ENCODE measurements around the gene GPR17.

Gene GPR17

GRCh38 chr2:127674241-127675209 lies 28.6 kb downstream of the GPR17 start:
- Histone ChIP-seq H3K27ac (ENCODE audit: low read depth, low read length) (no peak overlapping the region), H3K27me3 (ENCODE audit: low read length) (no peaks in the 10 kb centered on the region), H3K9ac (ENCODE audit: low read length) (no peak overlapping the region), H3K9me3 (ENCODE audit: insufficient read depth, low read length) (no peaks in the 10 kb centered on the region), H3F3A (ENCODE audit: insufficient read depth) (no peaks in the 10 kb centered on the region), H3K4me3 (ENCODE audit: insufficient read depth, low read length, poor library complexity, severe bottlenecking) (no peak overlapping the region), H3K36me3 (ENCODE audit: low read length) (no peaks in the 10 kb centered on the region), H2AFZ (ENCODE audit: low read depth, low read length, severe bottlenecking) (no peak overlapping the region), H3K4me2 (ENCODE audit: low read depth, low read length, poor library complexity, severe bottlenecking) (no peak overlapping the region), H4K20me1 (ENCODE audit: low read depth, low read length) (no peaks in the 10 kb centered on the region), H3K9me2 (replicated peaks; ENCODE audit: insufficient read depth, low read length) (no peaks in the 10 kb centered on the region), H3K79me2 (ENCODE audit: insufficient read depth, low read length) (no peaks in the 10 kb centered on the region)
- TF ChIP-seq EZH2phosphoT487 (conservative IDR thresholded peaks at IDR 0.05; ENCODE audit: low read length): no peak

GRCh38 chr2:127675331-127676261 lies 29.6 kb downstream of the GPR17 start, which contains the start of gene LIMS2:
Gene LIMS2 (minus strand): TSS chr2:127675530. CDS start chr2:127675024, 506 bp downstream.
- no peak within 1 kb of the TSS for H3K4me2 ChIP-seq (ENCODE audit: low read depth, low read length, poor library complexity, severe bottlenecking)
- no peaks in the 10 kb centered on the region for H3F3A ChIP-seq (ENCODE audit: insufficient read depth)
- H4K20me1 ChIP-seq (ENCODE audit: low read depth, low read length): no peaks in the 10 kb centered on the region
- H3K27me3 ChIP-seq (ENCODE audit: low read length): no peaks in the 10 kb centered on the region
- H3K9ac ChIP-seq (ENCODE audit: low read length): no peak within 1 kb of the TSS
- no peaks in the 10 kb centered on the region for H3K79me2 ChIP-seq (ENCODE audit: insufficient read depth, low read length)
- H3K9me2 ChIP-seq (replicated peaks; ENCODE audit: insufficient read depth, low read length): no peaks in the 10 kb centered on the region
- H3K9me3 ChIP-seq (ENCODE audit: insufficient read depth, low read length): no peaks in the 10 kb centered on the region
- no peak within 1 kb of the TSS for H2AFZ ChIP-seq (ENCODE audit: low read depth, low read length, severe bottlenecking)
- no peak within 1 kb of the TSS for H3K27ac ChIP-seq (ENCODE audit: low read depth, low read length)
- H3K4me3 ChIP-seq (ENCODE audit: insufficient read depth, low read length, poor library complexity, severe bottlenecking): no peak within 1 kb of the TSS
- no peak for TF ChIP-seq EZH2phosphoT487 (conservative IDR thresholded peaks at IDR 0.05; ENCODE audit: low read length)
- TF ChIP-seq CTCF (IDR thresholded peaks at IDR 0.05; ENCODE audit: insufficient read depth, low read length, poor library complexity, severe bottlenecking): no peak
- no peaks in the 10 kb centered on the region for H3K36me3 ChIP-seq (ENCODE audit: low read length)

- Histone ChIP-seq H3K4me2 (ENCODE audit: low read depth, low read length, poor library complexity, severe bottlenecking) (no peak overlapping the region), H2AFZ (ENCODE audit: low read depth, low read length, severe bottlenecking) (no peak overlapping the region), H3K9ac (ENCODE audit: low read length) (no peak overlapping the region), H3K79me2 (ENCODE audit: insufficient read depth, low read length) (no peaks in the 10 kb centered on the region), H3K36me3 (ENCODE audit: low read length) (no peaks in the 10 kb centered on the region), H3K9me2 (replicated peaks; ENCODE audit: insufficient read depth, low read length) (no peaks in the 10 kb centered on the region), H3F3A (ENCODE audit: insufficient read depth) (no peaks in the 10 kb centered on the region), H4K20me1 (ENCODE audit: low read depth, low read length) (no peaks in the 10 kb centered on the region), H3K27ac (ENCODE audit: low read depth, low read length) (no peak overlapping the region), H3K27me3 (ENCODE audit: low read length) (no peaks in the 10 kb centered on the region), H3K9me3 (ENCODE audit: insufficient read depth, low read length) (no peaks in the 10 kb centered on the region), H3K4me3 (ENCODE audit: insufficient read depth, low read length, poor library complexity, severe bottlenecking) (no peak overlapping the region)
- TF ChIP-seq EZH2phosphoT487 (conservative IDR thresholded peaks at IDR 0.05; ENCODE audit: low read length): no peak
- TF ChIP-seq CTCF (IDR thresholded peaks at IDR 0.05; ENCODE audit: insufficient read depth, low read length, poor library complexity, severe bottlenecking): no peak
Observed at GRCh38 chr2:127676906-127677305, 31.0 kb downstream of the GPR17 start.

Measured in SU-DHL-6 (cell line).